ENCODE data around the gene COLGALT1. TPM values are rescaled to one million over a fixed set of nuclear protein-coding genes. Genes with fewer than 3 reads are reported as not detected.

COLGALT1 gene
- total RNA-seq, 1 experiment from 2014 or later, result 114 TPM

GRCh38 chr19:17618281-17618903 lies 62.9 kb downstream of the COLGALT1 start:
- Histone ChIP-seq H3K9me3 (replicated peaks) (peaks cover 7% of the 10 kb centered on the region; the same call in 1 of the 2 replicates), H3K36me3 (no peaks in the 10 kb centered on the region), H3K27ac (no peak overlapping the region), H3K4me3 (no peak overlapping the region), H3K4me1 (replicated peaks) (no peaks in the 10 kb centered on the region), H3K27me3 (replicated peaks) (no peaks in the 10 kb centered on the region)
- no peak for DNase-seq (ENCODE audit: low read depth in 1 of 2, low spot score in 2 of 2)

GRCh38 chr19:17618936-17619335 lies 63.5 kb downstream of the COLGALT1 start:
- Histone ChIP-seq H3K4me3 (no peak overlapping the region), H3K9me3 (replicated peaks) (peaks cover 7% of the 10 kb centered on the region; the same call in 1 of the 2 replicates), H3K36me3 (no peaks in the 10 kb centered on the region), H3K4me1 (replicated peaks) (no peaks in the 10 kb centered on the region), H3K27me3 (replicated peaks) (no peaks in the 10 kb centered on the region), H3K27ac (no peak overlapping the region)
- DNase-seq (ENCODE audit: low read depth in 1 of 2, low spot score in 2 of 2), result no peak

DNA sequence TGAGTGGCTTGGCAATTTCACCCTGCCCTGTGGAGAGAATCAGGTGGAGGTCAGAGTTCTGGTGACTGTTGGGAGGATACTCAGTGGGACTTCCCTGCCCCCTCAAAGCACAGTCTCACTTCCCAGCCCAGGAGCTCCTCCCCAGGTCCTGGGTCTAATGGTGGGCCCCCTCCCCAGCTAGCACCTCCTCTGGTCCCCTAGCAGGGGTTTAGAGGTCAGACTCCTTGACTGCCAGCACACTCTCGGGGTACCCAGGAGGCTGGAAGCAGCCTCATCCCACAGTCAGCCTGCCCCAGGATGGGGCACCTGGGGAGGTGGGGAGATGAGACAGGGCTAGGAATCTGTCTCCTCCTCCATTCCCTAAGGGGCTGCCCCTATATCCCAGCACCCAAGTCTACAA lies 65.2 kb downstream of the COLGALT1 start:
- Histone ChIP-seq H3K27me3 (replicated peaks) (no peaks in the 10 kb centered on the region), H3K27ac (no peak overlapping the region), H3K4me3 (no peak overlapping the region), H3K36me3 (no peaks in the 10 kb centered on the region), H3K4me1 (replicated peaks) (no peaks in the 10 kb centered on the region), H3K9me3 (replicated peaks) (peaks cover 7% of the 10 kb centered on the region; the same call in 1 of the 2 replicates)
- DNase-seq (ENCODE audit: low read depth in 1 of 2, low spot score in 2 of 2), result no peak

DNA sequence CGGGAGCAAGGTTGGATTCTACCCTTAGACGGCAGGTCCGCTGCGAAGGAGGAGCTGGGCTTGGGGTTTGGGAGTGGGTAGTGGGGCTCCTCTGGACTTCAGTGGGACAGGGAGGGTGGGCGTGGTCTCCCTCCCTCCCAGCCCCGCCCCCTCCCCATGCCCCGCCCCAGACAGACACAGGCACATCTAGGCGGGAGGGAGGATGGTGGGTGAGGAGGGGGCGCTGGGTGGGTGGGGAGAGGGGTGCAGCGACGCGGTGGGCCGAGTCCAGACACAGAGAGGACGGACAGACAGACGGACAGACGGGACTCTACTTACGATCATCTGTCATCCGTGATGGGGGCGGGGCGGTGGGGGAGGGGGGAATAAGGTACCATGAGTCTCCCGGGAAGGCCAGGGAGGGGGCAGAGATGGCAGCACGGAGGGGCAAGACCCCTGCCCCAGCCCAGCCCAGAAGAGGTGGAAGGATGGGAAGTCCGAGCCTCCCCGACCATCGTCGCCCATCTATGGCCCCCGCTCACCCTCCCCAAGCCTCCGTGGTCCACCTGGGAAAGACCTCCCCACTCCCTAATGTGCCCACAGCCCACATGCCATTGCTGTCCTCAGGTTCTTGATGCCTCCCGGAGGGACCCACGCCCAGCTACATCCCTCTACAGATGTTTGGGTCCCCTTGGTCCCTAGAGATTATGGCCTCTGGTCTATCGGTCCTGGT lies 67.9 kb downstream of the COLGALT1 start:
- Histone ChIP-seq H3K4me1 (replicated peaks) (no peaks in the 10 kb centered on the region), H3K27me3 (replicated peaks) (no peaks in the 10 kb centered on the region), H3K27ac (no peak overlapping the region), H3K4me3 (no peak overlapping the region), H3K9me3 (replicated peaks) (peaks cover 7% of the 10 kb centered on the region; the same call in 1 of the 2 replicates), H3K36me3 (no peaks in the 10 kb centered on the region)
- no peak for DNase-seq (ENCODE audit: low read depth in 1 of 2, low spot score in 2 of 2)

DNA sequence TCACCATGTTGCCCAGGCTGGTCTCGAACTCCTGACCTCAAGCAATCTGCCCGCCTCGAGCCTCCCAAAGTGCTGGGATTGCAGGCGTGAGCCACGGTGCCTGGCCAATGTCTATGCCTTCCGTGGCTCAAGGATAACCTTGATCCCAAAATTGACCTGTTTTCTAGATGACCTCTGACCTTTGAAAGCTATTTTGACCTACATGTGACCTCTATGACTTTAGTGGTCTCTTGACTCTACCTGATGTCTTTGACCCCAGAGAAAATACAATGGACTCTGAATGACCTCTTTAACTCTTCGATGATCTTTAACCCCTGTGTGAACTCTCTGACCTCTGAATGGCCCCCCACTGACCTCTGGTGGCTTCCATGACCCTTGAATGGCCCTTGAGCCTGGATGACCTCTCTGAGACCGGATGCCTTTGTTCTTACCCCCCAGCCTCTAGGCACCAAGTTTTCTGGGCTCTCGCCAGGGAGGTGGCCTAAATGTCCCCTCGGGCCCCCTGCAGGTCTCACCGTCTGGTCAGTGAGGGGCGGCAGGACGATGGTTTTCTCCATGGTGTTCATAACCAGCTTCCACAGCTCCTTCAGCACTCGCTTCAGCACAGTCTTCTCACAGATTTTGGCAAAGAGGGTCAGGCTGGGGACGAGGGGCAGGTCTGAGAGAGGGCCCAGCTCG lies 69.0 kb downstream of the COLGALT1 start:
- Histone ChIP-seq H3K4me1 (replicated peaks) (no peaks in the 10 kb centered on the region), H3K27me3 (replicated peaks) (no peaks in the 10 kb centered on the region), H3K27ac (no peak overlapping the region), H3K4me3 (no peak overlapping the region), H3K9me3 (replicated peaks) (peaks cover 7% of the 10 kb centered on the region; the same call in 1 of the 2 replicates), H3K36me3 (no peaks in the 10 kb centered on the region)
- DNase-seq (ENCODE audit: low read depth in 1 of 2, low spot score in 2 of 2), result no peak

GRCh38 chr19:17625043-17625442 lies 69.6 kb downstream of the COLGALT1 start:
- H3K27ac ChIP-seq, result no peak overlapping the region
- no peaks in the 10 kb centered on the region for H3K36me3 ChIP-seq
- DNase-seq (ENCODE audit: low read depth in 1 of 2, low spot score in 2 of 2), result no peak
- H3K27me3 ChIP-seq (replicated peaks), result no peaks in the 10 kb centered on the region
- no peak overlapping the region for H3K4me3 ChIP-seq
- peaks cover 7% of the 10 kb centered on the region; the same call in 1 of the 2 replicates for H3K9me3 ChIP-seq (replicated peaks)
- no peaks in the 10 kb centered on the region for H3K4me1 ChIP-seq (replicated peaks)

- no peak overlapping the region for H3K4me3 ChIP-seq
- DNase-seq (ENCODE audit: low read depth in 1 of 2, low spot score in 2 of 2), result no peak
- no peaks in the 10 kb centered on the region for H3K36me3 ChIP-seq
- no peak overlapping the region for H3K27ac ChIP-seq
- H3K27me3 ChIP-seq (replicated peaks), result no peaks in the 10 kb centered on the region
- H3K4me1 ChIP-seq (replicated peaks), result no peaks in the 10 kb centered on the region
- peaks cover 7% of the 10 kb centered on the region; the same call in 1 of the 2 replicates for H3K9me3 ChIP-seq (replicated peaks)
Observed at GRCh38 chr19:17625980-17626379, 70.5 kb downstream of the COLGALT1 start.

DNA sequence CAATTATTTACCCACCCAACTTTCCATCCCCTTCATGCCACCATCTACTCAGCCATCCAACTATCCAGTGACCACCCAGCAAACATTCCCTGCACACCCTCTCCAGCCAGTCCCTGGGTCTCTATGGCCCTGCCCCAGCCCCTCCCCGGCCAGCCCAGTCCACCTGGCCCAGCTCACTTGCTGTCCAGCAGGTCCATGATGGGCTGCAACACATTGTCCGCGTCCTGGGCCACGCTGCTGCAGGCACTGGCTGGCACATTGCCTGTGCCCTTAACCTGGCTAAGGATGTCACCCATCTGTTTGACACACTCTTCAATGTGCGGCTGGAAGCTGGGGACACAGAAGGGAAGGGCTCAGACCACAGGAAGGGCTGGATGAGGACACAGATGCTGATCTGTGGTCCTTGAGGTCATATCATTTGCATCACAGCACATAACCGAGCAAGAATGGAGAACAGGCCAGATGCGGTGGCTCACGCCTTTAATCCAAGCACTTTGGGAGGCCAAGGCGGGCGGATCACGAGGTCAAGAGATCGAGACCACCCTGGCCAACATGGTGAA lies 71.1 kb downstream of the COLGALT1 start:
- no peak for DNase-seq (ENCODE audit: low read depth in 1 of 2, low spot score in 2 of 2)
- Histone ChIP-seq H3K36me3 (no peaks in the 10 kb centered on the region), H3K9me3 (replicated peaks) (peaks cover 7% of the 10 kb centered on the region; the same call in 1 of the 2 replicates), H3K27ac (no peak overlapping the region), H3K4me3 (no peak overlapping the region), H3K4me1 (replicated peaks) (no peaks in the 10 kb centered on the region), H3K27me3 (replicated peaks) (no peaks in the 10 kb centered on the region)

DNA sequence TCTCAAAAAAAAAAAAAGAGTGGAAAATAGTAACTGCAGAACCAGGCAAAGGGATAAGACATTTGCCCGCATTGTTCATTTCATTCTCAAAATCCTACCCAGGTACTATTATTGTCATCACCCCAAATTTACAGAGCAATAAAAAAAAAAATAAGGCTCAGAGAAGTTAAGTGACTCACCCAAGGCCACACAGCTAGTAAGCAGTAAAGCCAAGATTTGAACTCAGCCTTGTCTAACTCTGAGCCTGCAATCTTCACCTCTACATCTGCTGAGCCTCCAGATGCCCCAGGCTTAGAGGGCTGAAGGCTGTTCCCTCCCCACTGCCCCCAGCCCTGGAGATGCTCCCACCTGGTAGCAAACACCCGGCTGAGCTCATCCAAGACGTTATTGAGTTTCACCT lies 71.7 kb downstream of the COLGALT1 start:
- no peak overlapping the region for H3K27ac ChIP-seq
- H3K27me3 ChIP-seq (replicated peaks), result no peaks in the 10 kb centered on the region
- H3K4me1 ChIP-seq (replicated peaks), result no peaks in the 10 kb centered on the region
- DNase-seq (ENCODE audit: low read depth in 1 of 2, low spot score in 2 of 2), result no peak
- H3K9me3 ChIP-seq (replicated peaks), result peaks cover 1% of the 10 kb centered on the region; the same call in 1 of the 2 replicates
- no peaks in the 10 kb centered on the region for H3K36me3 ChIP-seq
- H3K4me3 ChIP-seq, result no peak overlapping the region

GRCh38 chr19:17627921-17628320 lies 72.5 kb downstream of the COLGALT1 start:
- no peaks in the 10 kb centered on the region for H3K9me3 ChIP-seq (replicated peaks)
- H3K27ac ChIP-seq, result no peak overlapping the region
- no peaks in the 10 kb centered on the region for H3K36me3 ChIP-seq
- no peak for DNase-seq (ENCODE audit: low read depth in 1 of 2, low spot score in 2 of 2)
- H3K4me3 ChIP-seq, result no peak overlapping the region
- H3K4me1 ChIP-seq (replicated peaks), result no peaks in the 10 kb centered on the region
- H3K27me3 ChIP-seq (replicated peaks), result no peaks in the 10 kb centered on the region

- no peak for DNase-seq (ENCODE audit: low read depth in 1 of 2, low spot score in 2 of 2)
- Histone ChIP-seq H3K36me3 (no peaks in the 10 kb centered on the region), H3K27me3 (replicated peaks) (no peaks in the 10 kb centered on the region), H3K9me3 (replicated peaks) (no peaks in the 10 kb centered on the region), H3K4me3 (no peak overlapping the region), H3K4me1 (replicated peaks) (no peaks in the 10 kb centered on the region), H3K27ac (no peak overlapping the region)
Observed at GRCh38 chr19:17629760-17630159, 74.3 kb downstream of the COLGALT1 start.

- DNase-seq (ENCODE audit: low read depth in 1 of 2, low spot score in 2 of 2), result no peak
- H3K36me3 ChIP-seq, result no peaks in the 10 kb centered on the region
Observed at GRCh38 chr19:17632577-17632976, 77.1 kb downstream of the COLGALT1 start.

More at GRCh38 chr19:17632577-17632976, 77.1 kb downstream of the COLGALT1 start:
- H3K4me1 ChIP-seq (replicated peaks), result no peaks in the 10 kb centered on the region
- H3K4me3 ChIP-seq, result no peak overlapping the region
- no peaks in the 10 kb centered on the region for H3K9me3 ChIP-seq (replicated peaks)
- no peak overlapping the region for H3K27ac ChIP-seq
- H3K27me3 ChIP-seq (replicated peaks), result no peaks in the 10 kb centered on the region; the same call in 1 of the 2 replicates

Measured in SJSA1 (cell line).